ENCODE measurements around the gene MAZ.
A peak's percentile ranks its signal among the peaks of the same experiment; 100 is the strongest.

Gene MAZ

GRCh38 chr16:29835926-29836325 lies 29.6 kb downstream of the MAZ start:
- TF ChIP-seq, protein P1, sequence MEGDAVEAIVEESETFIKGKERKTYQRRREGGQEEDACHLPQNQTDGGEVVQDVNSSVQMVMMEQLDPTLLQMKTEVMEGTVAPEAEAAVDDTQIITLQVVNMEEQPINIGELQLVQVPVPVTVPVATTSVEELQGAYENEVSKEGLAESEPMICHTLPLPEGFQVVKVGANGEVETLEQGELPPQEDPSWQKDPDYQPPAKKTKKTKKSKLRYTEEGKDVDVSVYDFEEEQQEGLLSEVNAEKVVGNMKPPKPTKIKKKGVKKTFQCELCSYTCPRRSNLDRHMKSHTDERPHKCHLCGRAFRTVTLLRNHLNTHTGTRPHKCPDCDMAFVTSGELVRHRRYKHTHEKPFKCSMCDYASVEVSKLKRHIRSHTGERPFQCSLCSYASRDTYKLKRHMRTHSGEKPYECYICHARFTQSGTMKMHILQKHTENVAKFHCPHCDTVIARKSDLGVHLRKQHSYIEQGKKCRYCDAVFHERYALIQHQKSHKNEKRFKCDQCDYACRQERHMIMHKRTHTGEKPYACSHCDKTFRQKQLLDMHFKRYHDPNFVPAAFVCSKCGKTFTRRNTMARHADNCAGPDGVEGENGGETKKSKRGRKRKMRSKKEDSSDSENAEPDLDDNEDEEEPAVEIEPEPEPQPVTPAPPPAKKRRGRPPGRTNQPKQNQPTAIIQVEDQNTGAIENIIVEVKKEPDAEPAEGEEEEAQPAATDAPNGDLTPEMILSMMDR (conservative IDR thresholded peaks at IDR 0.05; ENCODE audit: low read depth, low read length): no peak
- DNase-seq (ENCODE audit: low read depth): no peak
- H3K4me3 ChIP-seq (ENCODE audit: low read depth, low read length): no peak overlapping the region

GRCh38 chr16:29836623-29837022 lies 30.3 kb downstream of the MAZ start:
- TF ChIP-seq, protein P1 (conservative IDR thresholded peaks at IDR 0.05; ENCODE audit: low read depth, low read length): no peak
- H3K4me3 ChIP-seq (ENCODE audit: low read depth, low read length): no peak overlapping the region
- no peak for DNase-seq (ENCODE audit: low read depth)

DNA sequence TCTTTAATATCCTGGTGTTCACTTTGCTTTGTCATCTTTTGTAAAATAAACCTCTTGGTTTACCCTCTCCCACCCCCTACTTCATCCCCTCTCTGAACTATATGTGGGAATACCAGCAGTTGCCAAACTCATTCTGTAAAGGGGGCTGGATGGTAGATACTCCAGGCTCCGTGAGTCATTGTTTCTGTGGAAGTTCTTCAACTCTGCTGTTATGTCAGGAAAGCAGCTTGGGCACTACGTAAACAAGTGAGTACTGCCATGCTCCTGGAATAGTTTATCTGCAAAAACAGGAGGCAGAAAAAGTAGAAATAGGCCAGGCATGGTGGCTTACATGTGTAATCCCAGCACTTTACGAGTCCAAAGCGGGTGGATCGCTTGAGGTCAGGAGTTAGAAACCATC lies 31.5 kb downstream of the MAZ start:
- no peak for DNase-seq (ENCODE audit: low read depth)
- TF ChIP-seq, protein P1 (conservative IDR thresholded peaks at IDR 0.05; ENCODE audit: low read depth, low read length): no peak

GRCh38 chr16:29839822-29840221 lies 33.5 kb downstream of the MAZ start:
- DNase-seq (ENCODE audit: low read depth): no peak
- TF ChIP-seq, protein P1 (conservative IDR thresholded peaks at IDR 0.05; ENCODE audit: low read depth, low read length): no peak
- H3K4me3 ChIP-seq (ENCODE audit: low read depth, low read length): no peak overlapping the region

More for the DNA sequence above, 31.5 kb downstream of the MAZ start:
- H3K4me3 ChIP-seq (ENCODE audit: low read depth, low read length): no peak overlapping the region

DNA sequence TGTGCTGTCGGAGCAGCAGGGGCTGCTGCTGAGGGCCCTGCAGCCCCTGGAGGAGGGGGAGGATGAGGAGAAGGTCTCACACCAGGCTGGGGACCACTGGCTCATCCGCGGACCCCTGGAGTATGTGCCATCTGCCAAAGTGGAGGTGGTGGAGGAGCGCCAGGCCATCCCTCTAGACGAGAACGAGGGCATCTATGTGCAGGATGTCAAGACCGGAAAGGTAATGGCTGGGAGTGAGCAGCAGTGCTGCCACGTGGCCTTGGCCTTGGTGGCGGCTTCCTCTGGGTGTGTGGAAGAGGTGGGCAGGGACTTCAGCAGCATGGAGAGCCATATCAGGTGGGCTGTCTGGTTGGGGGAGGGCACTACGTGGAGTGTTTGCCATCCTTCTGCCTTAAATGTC lies 33.9 kb downstream of the MAZ start:
- no peak for DNase-seq (ENCODE audit: low read depth)
- TF ChIP-seq, protein P1 (conservative IDR thresholded peaks at IDR 0.05; ENCODE audit: low read depth, low read length): no peak
- H3K4me3 ChIP-seq (ENCODE audit: low read depth, low read length): no peak overlapping the region

DNA sequence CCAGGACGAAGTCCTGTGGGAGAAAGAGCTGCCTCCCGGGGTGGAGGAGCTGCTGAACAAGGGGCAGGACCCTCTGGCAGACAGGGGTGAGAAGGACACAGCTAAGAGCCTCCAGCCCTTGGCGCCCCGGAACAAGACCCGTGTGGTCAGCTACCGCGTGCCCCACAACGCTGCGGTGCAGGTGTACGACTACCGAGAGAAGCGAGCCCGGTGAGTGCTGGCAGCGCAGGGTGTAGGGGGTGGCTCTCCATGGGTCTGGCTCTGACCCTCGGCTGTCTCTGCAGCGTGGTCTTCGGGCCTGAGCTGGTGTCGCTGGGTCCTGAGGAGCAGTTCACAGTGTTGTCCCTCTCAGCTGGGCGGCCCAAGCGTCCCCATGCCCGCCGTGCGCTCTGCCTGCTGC lies 35.3 kb downstream of the MAZ start:
- DNase-seq (ENCODE audit: low read depth): no peak
- H3K4me3 ChIP-seq (ENCODE audit: low read depth, low read length): no peak overlapping the region
- TF ChIP-seq, protein P1 (conservative IDR thresholded peaks at IDR 0.05; ENCODE audit: low read depth, low read length): no peak

GRCh38 chr16:29842732-29843346 lies 36.5 kb downstream of the MAZ start:
- H3K4me3 ChIP-seq (ENCODE audit: low read depth, low read length): no peak overlapping the region
- DNase-seq (ENCODE audit: low read depth): peak; percentile 22
- TF ChIP-seq, protein P1 (conservative IDR thresholded peaks at IDR 0.05; ENCODE audit: low read depth, low read length): peak; percentile 21
